NB4 (cell line): ENCODE measurements around the gene NYAP1.

ENCODE experiments used
- CTCF ChIP-seq: IDR thresholded peaks from one replicate; pipeline ENCODE4 v1.5.1; 2012; ENCODE audit warnings: low read depth, low read length
- POLR2A ChIP-seq: IDR thresholded peaks from 2 replicates; pipeline ENCODE4 v1.6.1; 2011; ENCODE audit warnings: mild to moderate bottlenecking; ENCODE audit not compliant: insufficient read length; ENCODE audit errors: extremely low read depth

GRCh38 chr7:100483090-100483721, 521 bp upstream of the NYAP1 start:
- TF ChIP-seq CTCF (peak; percentile 73), POLR2A (no peak)
